Measurements from ENCODE around the gene ZNF292.

The ZNF292 gene

GRCh38 chr6:87164506-87164905 lies 9.1 kb downstream of the ZNF292 start:
- CTCF ChIA-PET, result no interaction called here
- DNase-seq (ENCODE audit: extremely low spot score), result no peak
- POLR2A ChIA-PET, result no interaction called here
- TF ChIP-seq ZNF384 (IDR thresholded peaks at IDR 0.05) (no peak), TARDBP (IDR thresholded peaks at IDR 0.05) (no peak), LEF1 (IDR thresholded peaks at IDR 0.05; ENCODE audit: borderline replicate concordance) (no peak), FOXM1 (IDR thresholded peaks at IDR 0.05; ENCODE audit: borderline replicate concordance) (no peak)

DNA sequence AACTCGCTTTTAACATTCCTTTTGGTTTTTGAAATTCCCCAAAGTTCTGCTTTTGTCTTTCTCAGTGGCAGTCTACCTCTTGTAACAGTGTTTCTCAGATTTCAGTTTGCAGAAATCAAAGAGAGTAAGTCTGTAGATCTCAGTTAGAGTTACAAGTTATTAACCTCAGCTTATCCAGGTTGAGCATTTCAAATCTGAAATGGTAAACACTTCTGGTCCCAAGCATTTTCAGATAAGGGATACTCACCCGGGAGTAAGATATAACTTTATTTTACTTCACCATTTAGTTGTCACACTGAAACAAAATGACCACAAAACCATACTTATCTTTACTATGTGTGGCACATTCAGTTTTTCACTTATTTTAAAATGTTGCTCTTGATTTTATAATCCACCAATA lies 9.8 kb downstream of the ZNF292 start:
- POLR2A ChIA-PET, result interaction anchor here (0.6 kb wide), 1 partner anchor 9 kb away, joined by 3 read pairs; the partner anchor contains the start of gene ZNF292
- CTCF ChIA-PET, result no interaction called here
- TF ChIP-seq L3MBTL2 (conservative IDR thresholded peaks at IDR 0.05), result no peak
- no peak for TF ChIP-seq FOXA1 (IDR thresholded peaks at IDR 0.05)
- TF ChIP-seq LEF1 (IDR thresholded peaks at IDR 0.05; ENCODE audit: borderline replicate concordance), result no peak
- no peak for TF ChIP-seq NFRKB (IDR thresholded peaks at IDR 0.05)
- TF ChIP-seq CTBP1 (IDR thresholded peaks at IDR 0.05; ENCODE audit: borderline replicate concordance), result no peak
- TF ChIP-seq TARDBP (IDR thresholded peaks at IDR 0.05), result no peak
- no peak for TF ChIP-seq PKNOX1 (IDR thresholded peaks at IDR 0.05)
- TF ChIP-seq ELF4 (IDR thresholded peaks at IDR 0.05), result no peak
- TF ChIP-seq HDGF (IDR thresholded peaks at IDR 0.05; ENCODE audit: borderline replicate concordance), result no peak
- TF ChIP-seq SP1 (IDR thresholded peaks at IDR 0.05), result no peak
- no peak for TF ChIP-seq ARNT (IDR thresholded peaks at IDR 0.05)
- no peak for TF ChIP-seq FOXK2 (IDR thresholded peaks at IDR 0.05)
- TF ChIP-seq BHLHE40 (IDR thresholded peaks at IDR 0.05; ENCODE audit: borderline replicate concordance), result no peak
- TF ChIP-seq ZNF384 (IDR thresholded peaks at IDR 0.05), result no peak
- TF ChIP-seq FOXM1 (IDR thresholded peaks at IDR 0.05; ENCODE audit: borderline replicate concordance), result no peak
- TF ChIP-seq SUZ12 (IDR thresholded peaks at IDR 0.05), result no peak
- DNase-seq (ENCODE audit: extremely low spot score), result no peak

DNA sequence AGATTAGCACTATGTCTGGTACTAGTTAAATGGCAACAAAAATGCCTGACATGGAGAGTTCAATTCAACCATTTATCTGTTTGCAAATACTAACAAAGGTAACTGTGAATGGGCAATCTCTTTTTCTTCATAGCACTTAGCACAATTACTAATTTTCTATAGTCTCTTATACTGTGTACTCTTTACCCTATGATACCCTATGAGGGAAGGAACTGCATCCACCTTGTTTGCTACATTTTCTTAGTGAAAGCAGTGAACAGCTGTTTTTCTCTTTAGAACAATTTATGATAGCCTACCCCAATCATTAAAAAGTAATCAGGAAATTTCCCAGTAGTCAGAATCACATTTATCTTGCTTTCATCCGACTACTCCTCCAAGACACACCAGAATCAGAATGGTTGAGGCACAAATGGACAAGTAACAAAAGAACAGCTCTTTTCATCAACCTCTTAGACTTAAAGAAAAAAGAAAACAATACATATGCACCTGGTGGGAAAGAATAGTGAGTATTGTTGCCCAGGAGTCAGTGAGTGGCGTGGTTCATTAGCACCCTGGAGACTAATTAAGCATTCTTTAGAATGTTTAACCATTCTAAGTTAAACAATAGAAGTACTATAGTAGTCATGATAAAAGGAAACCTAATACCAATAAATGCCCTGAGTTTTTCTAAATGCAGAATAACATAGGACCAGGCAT lies 16.7 kb downstream of the ZNF292 start:
- TF ChIP-seq ELF4 (IDR thresholded peaks at IDR 0.05) (no peak), SUZ12 (IDR thresholded peaks at IDR 0.05) (no peak), HDGF (IDR thresholded peaks at IDR 0.05; ENCODE audit: borderline replicate concordance) (no peak), FOXM1 (IDR thresholded peaks at IDR 0.05; ENCODE audit: borderline replicate concordance) (no peak), LEF1 (IDR thresholded peaks at IDR 0.05; ENCODE audit: borderline replicate concordance) (no peak), FOXK2 (IDR thresholded peaks at IDR 0.05) (no peak), NFRKB (IDR thresholded peaks at IDR 0.05) (no peak), ARNT (IDR thresholded peaks at IDR 0.05) (no peak), L3MBTL2 (conservative IDR thresholded peaks at IDR 0.05) (no peak)
- ChIA-PET POLR2A (no interaction called here), CTCF (no interaction called here)
- DNase-seq (ENCODE audit: extremely low spot score), result no peak

- TF ChIP-seq LEF1 (IDR thresholded peaks at IDR 0.05; ENCODE audit: borderline replicate concordance), result no peak
- TF ChIP-seq TARDBP (IDR thresholded peaks at IDR 0.05), result no peak
- no peak for TF ChIP-seq CTBP1 (IDR thresholded peaks at IDR 0.05; ENCODE audit: borderline replicate concordance)
- no peak for TF ChIP-seq ELF4 (IDR thresholded peaks at IDR 0.05)
- TF ChIP-seq FOXA1 (IDR thresholded peaks at IDR 0.05), result no peak
- no peak for TF ChIP-seq NFRKB (IDR thresholded peaks at IDR 0.05)
- no peak for TF ChIP-seq BHLHE40 (IDR thresholded peaks at IDR 0.05; ENCODE audit: borderline replicate concordance)
- ChIA-PET CTCF (no interaction called here), POLR2A (no interaction called here)
- DNase-seq (ENCODE audit: extremely low spot score), result no peak
These were observed 18.8 kb downstream of the ZNF292 start for GRCh38 chr6:87174078-87174579.

DNA sequence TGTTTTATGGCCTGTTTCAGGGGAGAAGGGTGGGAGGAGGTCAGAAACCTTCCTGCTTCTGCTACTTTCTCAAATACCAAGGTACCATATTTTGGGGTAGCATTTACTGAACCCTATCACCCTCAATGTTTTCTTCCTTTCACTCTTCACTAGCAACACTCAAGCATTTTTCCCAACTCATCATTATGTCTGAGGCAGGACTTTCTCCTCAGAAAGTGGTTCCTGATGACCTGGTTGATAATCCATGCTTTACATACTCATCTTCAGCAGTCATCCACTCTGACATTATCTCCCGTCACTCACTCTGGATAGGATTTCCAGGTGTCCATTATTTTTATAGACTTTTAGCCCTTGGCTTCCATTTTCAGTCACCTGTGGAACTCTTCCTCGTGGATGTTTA lies 21.1 kb downstream of the ZNF292 start:
- ChIA-PET POLR2A (no interaction called here), CTCF (no interaction called here)
- DNase-seq (ENCODE audit: extremely low spot score), result no peak
- TF ChIP-seq FOXM1 (IDR thresholded peaks at IDR 0.05; ENCODE audit: borderline replicate concordance) (no peak), BHLHE40 (IDR thresholded peaks at IDR 0.05; ENCODE audit: borderline replicate concordance) (no peak), SUZ12 (IDR thresholded peaks at IDR 0.05) (no peak)

DNA sequence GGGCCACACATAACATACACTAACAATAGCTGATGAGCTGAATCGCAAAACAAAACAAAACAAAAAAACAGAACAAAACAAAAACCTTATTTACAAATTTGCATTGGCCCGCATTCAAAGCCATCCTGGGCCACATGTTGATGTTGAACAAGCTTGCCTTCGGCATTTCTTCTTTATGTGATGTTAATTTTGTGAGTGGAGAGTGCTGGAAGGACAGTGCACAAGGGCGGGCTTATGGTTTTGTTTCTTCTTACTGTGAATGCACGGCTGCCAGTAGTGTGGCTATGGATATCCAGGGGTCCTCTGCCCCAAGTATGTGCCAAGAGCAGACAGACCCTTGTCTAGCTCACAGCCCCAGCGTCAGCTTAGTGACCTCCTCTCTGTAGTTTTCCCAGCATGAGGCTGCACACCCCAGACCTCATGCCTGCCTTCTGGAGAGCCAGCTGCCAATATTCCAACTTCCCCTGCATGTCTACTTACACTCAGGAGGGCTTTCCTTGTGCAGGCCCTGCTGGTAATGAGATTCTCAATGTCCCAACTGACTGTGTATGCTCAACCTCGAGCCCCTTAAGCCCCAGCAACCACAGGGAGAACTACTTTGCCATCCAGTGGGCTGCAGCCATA lies 24.9 kb downstream of the ZNF292 start:
- DNase-seq (ENCODE audit: extremely low spot score), result no peak
- TF ChIP-seq SUZ12 (IDR thresholded peaks at IDR 0.05), result no peak
- CTCF ChIA-PET, result no interaction called here
- POLR2A ChIA-PET, result no interaction called here

GRCh38 chr6:87181903-87182302 lies 26.5 kb downstream of the ZNF292 start:
- CTCF ChIA-PET, result no interaction called here
- TF ChIP-seq SP1 (IDR thresholded peaks at IDR 0.05) (no peak), PKNOX1 (IDR thresholded peaks at IDR 0.05) (no peak), ARNT (IDR thresholded peaks at IDR 0.05) (no peak), NFRKB (IDR thresholded peaks at IDR 0.05) (no peak), HDGF (IDR thresholded peaks at IDR 0.05; ENCODE audit: borderline replicate concordance) (no peak), CTBP1 (IDR thresholded peaks at IDR 0.05; ENCODE audit: borderline replicate concordance) (no peak), ZNF384 (IDR thresholded peaks at IDR 0.05) (no peak), SUZ12 (IDR thresholded peaks at IDR 0.05) (no peak), ELF4 (IDR thresholded peaks at IDR 0.05) (no peak)
- no peak for DNase-seq (ENCODE audit: extremely low spot score)
- POLR2A ChIA-PET, result no interaction called here

Data from HEK293T (cell line).